ENCODE results near the gene OAS2.
A peak's percentile ranks its signal among the peaks of the same experiment; 100 is the strongest.
"Not testable (repeated sequence)": the region's sequence is repeated elsewhere in the genome, so short reads cannot be mapped to it uniquely, and the experiment has no call there.

Gene OAS2

DNA sequence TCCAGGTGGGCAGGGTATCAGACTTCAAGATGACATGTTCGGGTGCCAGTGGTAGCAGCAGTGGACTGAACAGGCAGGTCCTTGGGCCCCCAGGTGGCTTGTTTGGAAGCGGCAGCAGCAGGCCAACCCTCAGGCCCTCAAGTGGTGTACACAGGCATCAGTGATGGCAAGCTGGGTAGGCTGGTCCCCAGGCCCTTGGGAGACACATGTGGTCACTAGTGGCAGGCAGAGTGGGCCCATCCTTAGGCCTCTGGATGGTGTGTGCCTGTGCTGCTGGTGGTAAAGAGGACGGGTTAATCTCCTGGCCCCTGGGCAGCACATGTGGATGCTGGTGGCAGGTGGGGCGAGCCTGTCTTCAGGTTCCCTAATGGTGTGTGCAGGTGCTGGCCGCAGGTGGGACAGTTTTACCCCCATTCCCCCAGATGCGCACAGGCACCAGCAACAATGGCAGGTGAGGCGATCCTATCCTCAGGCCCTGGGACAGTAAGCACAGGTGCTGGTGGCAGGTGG, 8.0 kb downstream of the OAS2 start:
- no peak for DNase-seq

DNA sequence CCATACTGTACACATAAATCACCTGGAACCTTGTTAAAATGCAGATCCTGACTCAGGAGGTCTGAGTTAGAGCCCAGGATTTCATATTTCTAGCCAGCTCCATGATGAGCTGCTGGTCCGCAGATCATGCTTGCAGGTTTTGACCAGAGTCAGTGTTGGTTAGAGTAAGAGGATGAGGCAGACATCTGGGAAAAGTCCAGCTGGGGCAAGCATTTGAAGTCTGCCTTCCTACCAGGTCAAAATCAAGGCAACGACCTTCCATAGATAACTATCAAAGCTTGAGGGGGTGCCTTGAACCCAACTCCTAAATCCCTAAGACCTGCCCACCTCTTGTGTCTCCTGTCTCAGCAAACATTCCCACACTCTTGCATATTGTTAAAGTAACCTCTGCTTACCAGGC, 9.2 kb downstream of the OAS2 start:
- no peak for DNase-seq

GRCh38 chr12:112988224-112988623, 9.9 kb downstream of the OAS2 start:
- no peak for DNase-seq

DNA sequence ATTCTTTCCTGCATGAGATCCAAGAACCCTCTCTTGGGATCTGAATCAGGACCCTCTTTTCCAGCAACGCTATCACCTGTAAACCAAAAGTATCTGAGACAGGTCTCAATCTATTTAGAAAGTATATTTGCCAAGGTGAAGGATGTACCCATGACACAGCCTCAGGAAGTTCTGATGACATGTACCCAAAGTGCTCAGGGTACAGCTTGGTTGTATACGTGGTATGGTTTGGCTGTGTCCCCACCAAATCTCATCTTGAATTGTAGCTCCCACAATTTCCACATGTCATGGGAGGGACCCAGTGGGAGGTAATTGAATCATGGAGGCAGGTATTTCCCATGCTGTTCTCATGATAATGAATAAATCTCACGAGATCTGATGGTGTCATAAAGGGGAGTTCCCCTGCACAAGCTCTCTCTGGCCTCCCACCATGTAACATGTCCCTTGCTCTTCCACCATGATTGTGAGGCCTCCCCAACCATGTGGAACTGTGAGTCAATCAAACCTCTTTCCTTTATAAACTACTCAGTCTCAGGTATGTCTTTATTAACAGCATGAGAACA, 10.6 kb downstream of the OAS2 start:
- not testable (repeated sequence) for DNase-seq

- no peak for DNase-seq
Observed at GRCh38 chr12:112989806-112990205, 11.5 kb downstream of the OAS2 start.

DNA sequence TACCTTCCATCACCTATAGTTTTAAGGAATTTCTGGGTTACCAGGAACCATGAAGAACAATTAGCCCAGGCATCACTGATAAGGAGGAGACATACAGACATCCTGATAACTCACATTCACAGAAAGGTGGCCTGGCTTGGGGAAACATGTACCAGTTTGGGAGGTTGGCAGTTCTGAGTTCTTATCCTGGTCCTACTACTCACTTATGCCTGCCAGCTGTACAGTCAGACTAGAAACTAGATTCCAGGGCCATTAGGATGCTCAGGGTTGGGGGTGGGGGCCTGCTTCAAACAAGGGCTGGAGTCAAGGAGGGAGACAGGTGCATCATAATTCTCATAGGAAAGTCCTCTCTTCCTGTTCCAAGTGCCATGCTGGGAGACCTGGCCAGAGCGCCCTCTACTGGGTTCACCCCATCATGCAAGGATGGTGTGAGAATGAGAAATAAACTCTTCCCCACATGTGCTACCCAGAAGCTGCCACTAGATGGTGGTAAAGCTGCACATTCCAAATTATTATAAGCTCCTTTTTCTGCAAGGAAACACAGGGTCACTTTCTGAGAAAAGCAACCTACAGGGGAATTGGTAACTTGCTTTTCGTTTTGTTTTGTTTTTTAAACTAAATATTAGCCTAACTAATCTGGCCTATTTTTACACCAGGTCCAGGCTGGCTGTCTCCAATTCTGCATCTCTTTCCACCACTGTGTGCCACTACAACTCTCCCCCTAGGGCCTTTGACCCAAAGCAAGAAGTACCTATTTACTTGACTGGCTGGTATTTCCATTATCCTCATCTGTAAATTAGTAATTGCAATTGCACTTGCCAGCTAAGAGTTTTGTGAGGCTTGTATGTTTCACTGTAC, 14.5 kb downstream of the OAS2 start:
- DNase-seq, result no peak

GRCh38 chr12:112995008-112995407, 16.7 kb downstream of the OAS2 start:
- no peak for DNase-seq

DNA sequence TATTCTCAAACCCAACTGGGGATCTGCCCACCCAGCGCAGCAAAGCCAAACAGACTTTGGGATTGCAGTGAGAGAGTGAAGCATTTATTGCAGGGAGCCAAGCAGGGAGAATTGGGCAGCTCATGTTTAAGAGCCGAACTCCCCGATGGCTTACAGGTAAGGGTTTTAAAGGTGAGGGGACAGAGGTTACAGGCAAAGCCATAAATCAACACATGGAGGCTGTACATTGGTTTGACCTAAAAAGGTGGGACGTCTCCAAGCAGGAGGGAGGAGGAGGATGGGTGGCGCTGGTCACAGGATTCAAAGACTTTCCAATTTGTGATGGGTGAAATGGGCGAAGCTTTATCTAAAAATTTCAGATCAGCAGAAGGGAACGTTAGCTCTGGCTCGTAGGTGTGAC, 18.2 kb downstream of the OAS2 start:
- DNase-seq, result no peak

DNA sequence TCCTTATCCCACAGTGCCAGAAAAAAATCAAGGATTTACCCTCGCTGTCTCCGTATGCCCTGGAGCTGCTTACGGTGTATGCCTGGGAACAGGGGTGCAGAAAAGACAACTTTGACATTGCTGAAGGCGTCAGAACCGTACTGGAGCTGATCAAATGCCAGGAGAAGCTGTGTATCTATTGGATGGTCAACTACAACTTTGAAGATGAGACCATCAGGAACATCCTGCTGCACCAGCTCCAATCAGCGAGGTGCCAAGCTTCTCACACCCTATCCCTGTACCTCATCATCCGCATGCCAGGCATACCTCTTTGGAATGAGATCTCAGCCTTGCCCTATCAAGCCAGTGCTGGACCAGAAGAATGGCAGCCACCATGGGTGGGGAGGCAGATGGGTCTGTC, 19.2 kb downstream of the OAS2 start:
- DNase-seq, result no peak

GRCh38 chr12:112998987-112999767, 20.9 kb downstream of the OAS2 start:
- DNase-seq, result peak; percentile 53

DNA sequence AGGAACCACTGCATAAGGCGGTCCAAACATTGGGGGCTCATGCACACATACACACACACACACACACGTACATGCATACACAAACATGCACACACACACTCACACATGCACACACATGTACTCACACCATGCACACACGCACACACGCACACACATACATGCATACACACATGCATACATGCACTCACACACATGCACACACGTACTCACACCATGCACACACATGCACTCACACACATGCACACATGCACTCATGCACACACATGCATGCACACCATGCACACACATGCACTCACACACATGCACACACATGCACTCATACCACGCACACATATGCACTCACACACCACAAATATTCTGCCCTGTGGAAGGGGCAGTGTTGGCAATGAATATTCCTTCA, 22.1 kb downstream of the OAS2 start:
- DNase-seq, result no peak

DNA sequence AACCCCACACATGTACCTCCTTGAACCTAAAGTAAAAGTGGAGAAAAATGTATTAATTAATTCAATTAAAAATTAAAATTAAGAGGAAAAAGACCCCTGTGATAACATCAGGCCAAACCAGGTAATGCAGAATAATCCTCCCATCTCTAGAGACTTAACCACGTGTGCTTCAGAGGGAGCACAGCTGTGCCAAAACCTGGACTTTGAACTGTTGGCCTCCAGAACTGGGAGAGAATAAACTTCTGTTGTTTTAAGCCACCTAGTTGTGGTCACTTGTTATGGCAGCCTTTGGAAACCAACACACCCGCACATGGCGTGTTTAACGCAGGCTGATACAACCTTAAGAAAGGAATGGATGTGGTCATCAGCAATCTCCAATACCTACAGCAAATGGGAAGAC, 23.8 kb downstream of the OAS2 start:
- DNase-seq, result no peak

GRCh38 chr12:113002676-113003075, 24.4 kb downstream of the OAS2 start:
- no peak for DNase-seq

DNA sequence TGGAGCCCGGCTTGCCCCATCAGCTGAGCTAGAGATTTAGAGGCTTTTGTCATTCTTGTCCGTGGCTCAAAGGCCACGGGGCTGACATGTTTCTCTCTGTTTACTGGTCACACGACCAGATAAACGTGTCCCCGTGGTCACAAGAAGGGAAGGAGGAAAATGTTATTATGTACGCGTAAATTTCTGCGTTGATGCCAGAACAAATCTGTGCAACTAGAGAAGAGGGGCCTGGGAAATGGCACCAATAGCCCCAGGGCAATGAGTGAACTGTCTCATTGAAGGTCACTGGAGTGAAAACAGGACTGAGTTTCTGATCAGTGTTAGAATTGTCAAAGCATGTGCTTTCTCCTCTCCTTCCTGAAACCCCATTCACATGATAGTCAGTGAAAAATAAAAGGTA, 25.3 kb downstream of the OAS2 start:
- DNase-seq, result no peak

- no peak for DNase-seq
Observed at GRCh38 chr12:113005762-113006161, 27.4 kb downstream of the OAS2 start.

- no peak for DNase-seq
Observed at GRCh38 chr12:113006206-113006605, 27.9 kb downstream of the OAS2 start.

GRCh38 chr12:113006641-113007040, 28.3 kb downstream of the OAS2 start:
- DNase-seq, result no peak

- DNase-seq, result no peak
Observed at GRCh38 chr12:113007166-113007565, 28.8 kb downstream of the OAS2 start.

GRCh38 chr12:113010701-113011100, 32.4 kb downstream of the OAS2 start:
- DNase-seq, result no peak

DNA sequence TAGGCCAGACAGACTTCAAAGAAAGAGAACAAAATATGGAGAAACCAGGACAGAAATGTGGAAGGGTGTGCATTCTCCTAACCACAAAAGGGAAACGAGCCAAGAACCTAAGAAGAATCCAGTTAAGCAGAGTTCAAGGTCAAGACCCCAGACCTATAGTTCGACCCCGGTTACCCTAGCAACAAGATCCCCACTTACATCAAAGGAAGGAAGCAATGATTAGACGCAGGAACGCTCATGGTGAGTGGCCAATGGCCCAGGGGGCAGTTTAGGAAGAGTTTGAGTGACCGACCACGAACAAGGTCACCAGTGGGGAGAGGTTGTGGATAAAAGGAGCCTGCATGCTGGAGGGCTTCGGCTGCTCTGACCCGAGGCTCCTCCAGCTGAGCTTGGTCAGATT, 36.2 kb downstream of the OAS2 start:
- DNase-seq, result no peak

DNA sequence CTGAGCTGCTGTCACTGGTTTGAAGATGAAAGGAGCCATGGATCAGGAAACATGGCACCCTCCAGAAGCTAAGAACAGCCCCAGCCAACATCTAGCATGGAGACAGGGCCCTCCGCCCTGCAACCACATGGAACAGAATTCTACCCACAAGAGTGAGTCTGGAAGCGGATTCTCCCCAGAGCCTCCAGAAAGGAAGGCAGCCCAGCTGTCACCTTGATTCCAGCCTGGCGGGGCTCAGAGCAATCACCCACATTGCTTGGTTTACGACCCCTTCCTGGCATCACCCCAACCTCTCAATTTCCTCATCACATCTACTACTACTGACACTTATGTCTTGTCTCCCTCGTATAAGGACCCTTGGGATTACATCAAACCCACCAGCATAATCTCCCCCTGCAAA, 38.5 kb downstream of the OAS2 start:
- peak; percentile 85 for DNase-seq

- DNase-seq, result peak; percentile 40
Observed at GRCh38 chr12:113019025-113019424, 40.7 kb downstream of the OAS2 start.

- no peak for DNase-seq
Observed at GRCh38 chr12:113021500-113021899, 43.2 kb downstream of the OAS2 start.

Measured in NCI-H2171 (cell line).